GM21717 (cell line): ENCODE data around the gene BTBD9.

ENCODE experiments used
- ATAC-seq: cut with Tn5 transposase; IDR thresholded peaks from one replicate; pipeline ENCODE4 v1.9.1; 2021; ENCODE audit warnings: mild to moderate bottlenecking, moderate library complexity; ENCODE audit not compliant: unreplicated experiment

Gene BTBD9

GRCh38 chr6:38214159-38214558 is 425.6 kb downstream of the BTBD9 start:
- no peak for ATAC-seq

- ATAC-seq = no peak
Observed at GRCh38 chr6:38213251-38213658, 426.5 kb downstream of the BTBD9 start.

GRCh38 chr6:38212579-38212978 is 427.1 kb downstream of the BTBD9 start:
- ATAC-seq = no peak

GRCh38 chr6:38212116-38212515 is 427.6 kb downstream of the BTBD9 start:
- ATAC-seq = no peak

- ATAC-seq = no peak
Observed at GRCh38 chr6:38209371-38210260, 430.1 kb downstream of the BTBD9 start.

GRCh38 chr6:38208028-38208427 is 431.7 kb downstream of the BTBD9 start:
- no peak for ATAC-seq

GRCh38 chr6:38207375-38207774 is 432.4 kb downstream of the BTBD9 start:
- ATAC-seq = no peak

- ATAC-seq = no peak
Observed at GRCh38 chr6:38198219-38198618, 441.5 kb downstream of the BTBD9 start.

GRCh38 chr6:38195113-38195635 is 444.6 kb downstream of the BTBD9 start:
- ATAC-seq = no peak

- no peak for ATAC-seq
Observed at GRCh38 chr6:38194589-38194988, 445.1 kb downstream of the BTBD9 start.

- ATAC-seq = no peak
Observed at GRCh38 chr6:38194282-38194572, 445.5 kb downstream of the BTBD9 start.

- ATAC-seq = no peak
Observed at GRCh38 chr6:38193481-38194281, 446.0 kb downstream of the BTBD9 start.

GRCh38 chr6:38193051-38193450 is 446.7 kb downstream of the BTBD9 start:
- no peak for ATAC-seq

GRCh38 chr6:38192487-38192886 is 447.2 kb downstream of the BTBD9 start:
- ATAC-seq = no peak

- ATAC-seq = no peak
Observed at GRCh38 chr6:38192011-38192410, 447.7 kb downstream of the BTBD9 start.

GRCh38 chr6:38191418-38191817 is 448.3 kb downstream of the BTBD9 start:
- ATAC-seq = no peak

GRCh38 chr6:38188677-38189335 is 450.9 kb downstream of the BTBD9 start:
- no peak for ATAC-seq

GRCh38 chr6:38187811-38188590 is 451.7 kb downstream of the BTBD9 start:
- no peak for ATAC-seq

GRCh38 chr6:38187325-38187724 is 452.4 kb downstream of the BTBD9 start:
- no peak for ATAC-seq

GRCh38 chr6:38185752-38186151 is 454.0 kb downstream of the BTBD9 start:
- no peak for ATAC-seq

- ATAC-seq = no peak
Observed at GRCh38 chr6:38185244-38185643, 454.5 kb downstream of the BTBD9 start.
